B cell (primary cell): ENCODE measurements around the gene TMF1.

Source experiments
- CTCF ChIP-seq: fragments of 200-600 bp; IDR thresholded peaks from one replicate; pipeline ENCODE4 v1.8.0; 2022; ENCODE audit warnings: antibody characterized with exemption, mild to moderate bottlenecking
- EZH2 ChIP-seq: IDR thresholded peaks from 2 replicates; pipeline ENCODE4 v1.6.1; 2012; ENCODE audit warnings: borderline replicate concordance, low read depth, mild to moderate bottlenecking, moderate library complexity, low read length; ENCODE audit not compliant: insufficient read depth, poor library complexity, severe bottlenecking

GRCh38 chr3:68974711-68975110, 77.4 kb downstream of the TMF1 start:
- TF ChIP-seq CTCF (no peak), EZH2 (no peak)
